ENCODE measurements around the gene DOCK10.

- no peak for TF ChIP-seq CTCF (IDR thresholded peaks at IDR 0.05)
- TF ChIP-seq POLR2A (IDR thresholded peaks at IDR 0.05): no peak
Observed at GRCh38 chr2:225076125-225076524, 33.9 kb upstream of the DOCK10 start.
